Common myeloid progenitor, CD34-positive (primary cell): ENCODE results near the gene FAM90A1. TPM values are rescaled to one million over a fixed set of nuclear protein-coding genes. Genes with fewer than 3 reads are reported as not detected.
"Not testable (repeated sequence)": the region's sequence is repeated elsewhere in the genome, so short reads cannot be mapped to it uniquely, and the experiment has no call there.

Experiments used
- CTCF ChIA-PET: fragments of 350-600 bp; sonication (Branson Sonifier 250); formaldehyde crosslinking; loops from one replicate; lab custom pipeline; 2021; ENCODE audit warnings: antibody characterized with exemption; lab: Charles Lee
- POLR2A ChIA-PET: fragments of 350-600 bp; sonication (Branson Sonifier 250); formaldehyde crosslinking; loops from one replicate; lab custom pipeline; 2021; ENCODE audit warnings: antibody characterized with exemption; lab: Charles Lee
- DNase-seq, 3 donors: peaks; one replicate each; pipeline versions ENCODE4 v3.0.0 to v3.0.0-alpha.2; 2013
- H3K27ac ChIP-seq, 2 experiments: 1 replicate in 1 of 2; 2 replicates in 1 of 2; pipeline ENCODE4 v1.7.0; 2013; ENCODE audit warnings: inconsistent platforms in 2 of 2, low read length in 2 of 2, mild to moderate bottlenecking in 2 of 2, low read depth in 1 of 2, moderate library complexity in 1 of 2; ENCODE audit not compliant: severe bottlenecking in 2 of 2, insufficient read depth in 1 of 2, poor library complexity in 1 of 2
- H3K27me3 ChIP-seq, 5 experiments: replicated peaks in 2 of 5; 1 replicate in 3 of 5; 2 replicates in 2 of 5; pipeline versions ENCODE4 v1.6.1 to v1.7.0; 2013; ENCODE audit warnings: low read length in 4 of 5, mild to moderate bottlenecking in 2 of 5, moderate library complexity in 2 of 5, inconsistent platforms in 1 of 5; ENCODE audit not compliant: insufficient read depth in 5 of 5, control insufficient read depth in 4 of 5
- H3K36me3 ChIP-seq, 4 experiments: 1 replicate in 2 of 4; 2 replicates in 2 of 4; pipeline versions ENCODE4 v1.6.1 to v1.7.0; 2013; ENCODE audit warnings: low read length in 3 of 4, control low read depth in 1 of 4, mild to moderate bottlenecking in 1 of 4; ENCODE audit not compliant: control insufficient read depth in 4 of 4, insufficient read depth in 4 of 4
- H3K4me1 ChIP-seq, 4 experiments: 1 replicate in 3 of 4; 2 replicates in 1 of 4; pipeline versions ENCODE4 v1.6.1 to v1.7.1; 2013; ENCODE audit warnings: low read length in 3 of 4, mild to moderate bottlenecking in 3 of 4, control low read depth in 1 of 4, inconsistent platforms in 1 of 4, moderate library complexity in 1 of 4; ENCODE audit not compliant: control insufficient read depth in 4 of 4, insufficient read depth in 4 of 4; ENCODE audit errors: control extremely low read depth in 1 of 4
- H3K4me3 ChIP-seq, 7 experiments: 1 replicate in 4 of 7; 2 replicates in 3 of 7; pipeline versions ENCODE4 v1.5.1 to v1.7.0; 2013; ENCODE audit warnings: mild to moderate bottlenecking in 7 of 7, low read length in 6 of 7, moderate library complexity in 6 of 7, inconsistent platforms in 2 of 7, low read depth in 2 of 7, control low read depth in 1 of 7; ENCODE audit not compliant: insufficient read depth in 4 of 7, control insufficient read depth in 1 of 7; ENCODE audit errors: extremely low read depth in 1 of 7
- H3K9me3 ChIP-seq, 5 experiments: 1 replicate in 4 of 5; 2 replicates in 1 of 5; pipeline versions ENCODE4 v1.6.1 to v1.7.1; 2013; ENCODE audit warnings: low read length in 4 of 5, mild to moderate bottlenecking in 2 of 5, inconsistent platforms in 1 of 5, low read depth in 1 of 5, moderate library complexity in 1 of 5; ENCODE audit not compliant: control insufficient read depth in 4 of 5, insufficient read depth in 2 of 5; ENCODE audit errors: control extremely low read depth in 1 of 5
- WGBS: methylation state at CpG from one replicate; pipeline ENCODE4 v1.1.5; 2013; ENCODE audit not compliant: insufficient coverage; 5-methylcytosine and 5-hydroxymethylcytosine counted together
- polyA plus RNA-seq: library from polyadenylated mRNA; unstranded; fragments of 120-200 nt; gene quantifications from one replicate; pipeline ENCODE4 v1.2.1, GENCODE V29; 2013

The FAM90A1 gene
- 0.25 TPM for polyA plus RNA-seq

- not testable (repeated sequence) for H3K27me3 ChIP-seq, H3K9me3 ChIP-seq, H3K36me3 ChIP-seq, H3K27ac ChIP-seq, H3K4me1 ChIP-seq
- peak; percentile 22 to 83 (median 81) for DNase-seq
- peak within 1 kb of the TSS in 5 of 7 experiments; percentile 8 to 73 (median 44) for H3K4me3 ChIP-seq
- ChIA-PET CTCF (interaction anchor here (2.6 kb wide), 1 partner anchor 10 kb away, joined by 11 read pairs; no protein-coding TSS in a partner anchor), POLR2A (interaction anchor here (0.6 kb wide), 1 partner anchor 558 kb away, joined by 3 read pairs; no protein-coding TSS in a partner anchor)
- 28% methylated on average over 21 of the region's 22 CpGs for WGBS
Observed at GRCh38 chr12:8226992-8227731, at the start of gene FAM90A1. Gene FAM90A1, minus strand, starts transcription at chr12:8227618. Its CDS starts 2,786 bp downstream, at chr12:8224832.

- POLR2A ChIA-PET, H3K4me3 ChIP-seq, CTCF ChIA-PET, H3K36me3 ChIP-seq, DNase-seq, H3K4me1 ChIP-seq, H3K9me3 ChIP-seq, H3K27me3 ChIP-seq, H3K27ac ChIP-seq: not testable (repeated sequence)
- no CpG with 5 or more reads among the region's 2 CpGs for WGBS
Observed at GRCh38 chr12:8276397-8276796, 49.0 kb upstream of the FAM90A1 start.

- POLR2A ChIA-PET, H3K4me1 ChIP-seq, H3K36me3 ChIP-seq, H3K27me3 ChIP-seq, H3K9me3 ChIP-seq, CTCF ChIA-PET, H3K27ac ChIP-seq, H3K4me3 ChIP-seq: not testable (repeated sequence)
- peak in 2 of 3 donors; percentile 5 to 8 for DNase-seq
- 64% methylated on average over 3 of the region's 4 CpGs for WGBS
Observed at GRCh38 chr12:8266706-8267105, 39.3 kb upstream of the FAM90A1 start.

- WGBS: 88% methylated on average over 4 of the region's 7 CpGs
- H3K36me3 ChIP-seq, POLR2A ChIA-PET, H3K9me3 ChIP-seq, DNase-seq, CTCF ChIA-PET, H3K27ac ChIP-seq, H3K4me3 ChIP-seq, H3K4me1 ChIP-seq, H3K27me3 ChIP-seq: not testable (repeated sequence)
Observed at GRCh38 chr12:8264236-8264635, 36.8 kb upstream of the FAM90A1 start.

- H3K9me3 ChIP-seq, H3K36me3 ChIP-seq, CTCF ChIA-PET, H3K27ac ChIP-seq, POLR2A ChIA-PET, H3K27me3 ChIP-seq, H3K4me1 ChIP-seq, H3K4me3 ChIP-seq: not testable (repeated sequence)
- peak; percentile 30 to 69 (median 68) for DNase-seq
- WGBS: 79% methylated on average over 5 of the region's 14 CpGs
Observed at GRCh38 chr12:8261111-8261554, 33.7 kb upstream of the FAM90A1 start.

GRCh38 chr12:8256356-8256755 is 28.9 kb upstream of the FAM90A1 start:
- CTCF ChIA-PET, H3K27me3 ChIP-seq, DNase-seq, H3K36me3 ChIP-seq, H3K9me3 ChIP-seq, H3K27ac ChIP-seq, POLR2A ChIA-PET, H3K4me1 ChIP-seq, H3K4me3 ChIP-seq: not testable (repeated sequence)
- WGBS: 65% methylated on average over 5 of the region's 5 CpGs

- DNase-seq: not testable (repeated sequence)
Observed at GRCh38 chr12:8254705-8255104, 27.3 kb upstream of the FAM90A1 start.

More at GRCh38 chr12:8254705-8255104, 27.3 kb upstream of the FAM90A1 start:
- H3K36me3 ChIP-seq, POLR2A ChIA-PET, H3K27me3 ChIP-seq, H3K4me1 ChIP-seq, H3K9me3 ChIP-seq, H3K27ac ChIP-seq, CTCF ChIA-PET, H3K4me3 ChIP-seq: not testable (repeated sequence)
- 97% methylated on average over 6 of the region's 9 CpGs for WGBS
